ENCODE results near the gene E2F1.

E2F1 gene

DNA sequence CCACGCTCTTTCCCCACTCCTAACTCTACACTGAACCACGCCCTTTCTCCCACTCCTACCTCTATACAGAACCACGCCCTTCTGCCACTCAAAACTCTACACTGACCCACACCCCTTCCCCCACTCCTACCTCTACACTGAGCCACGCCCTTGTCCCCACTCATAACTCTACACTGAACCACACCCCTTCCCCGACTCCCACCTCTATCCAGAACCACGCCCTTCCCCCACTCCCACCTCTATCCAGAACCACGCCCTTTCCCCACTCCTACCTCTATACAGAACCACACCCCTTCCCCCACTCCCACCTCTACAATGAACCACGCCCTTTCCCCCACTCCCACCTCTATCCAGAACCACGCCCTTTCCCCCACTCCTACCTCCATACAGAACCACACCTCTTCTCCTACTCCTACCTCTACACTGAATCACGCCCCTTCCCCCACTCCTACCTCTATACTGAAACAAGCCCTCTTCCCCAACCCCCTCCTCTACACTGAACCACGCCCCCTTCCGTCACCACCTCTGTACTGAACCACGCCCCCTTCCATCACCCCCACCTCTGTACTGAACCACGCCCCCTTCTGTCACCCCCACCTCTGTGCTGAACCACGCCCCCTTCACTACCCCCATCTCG is 23.8 kb upstream of the E2F1 start:
- ChIA-PET CTCF (no interaction called here), POLR2A (no interaction called here)
- no peak overlapping the region for H3K27ac ChIP-seq (ENCODE audit: insufficient read depth in 1 of 2, low read depth in 1 of 2, low read length in 2 of 2, poor library complexity in 1 of 2, severe bottlenecking in 2 of 2)
- no peaks in the 10 kb centered on the region for H3K27me3 ChIP-seq (replicated peaks in 2 of 5; ENCODE audit: control insufficient read depth in 4 of 5, insufficient read depth in 5 of 5, low read length in 4 of 5)
- no peak for DNase-seq
- H3K4me3 ChIP-seq (ENCODE audit: control insufficient read depth in 1 of 7, extremely low read depth in 1 of 7, insufficient read depth in 4 of 7, low read depth in 2 of 7, low read length in 6 of 7) = no peak overlapping the region
- WGBS (ENCODE audit: insufficient coverage) = over 99% methylated on average over 10 of the region's 16 CpGs
- H3K9me3 ChIP-seq (ENCODE audit: control extremely low read depth in 1 of 5, control insufficient read depth in 4 of 5, insufficient read depth in 2 of 5, low read depth in 1 of 5, low read length in 4 of 5) = no peaks in the 10 kb centered on the region
- H3K4me1 ChIP-seq (ENCODE audit: control extremely low read depth in 1 of 4, control insufficient read depth in 4 of 4, insufficient read depth in 4 of 4, low read length in 3 of 4) = no peaks in the 10 kb centered on the region
- peaks cover 12 to 45% (median 31%) of the 10 kb centered on the region in 4 experiments for H3K36me3 ChIP-seq (ENCODE audit: control insufficient read depth in 4 of 4, insufficient read depth in 4 of 4, low read length in 3 of 4)

DNA sequence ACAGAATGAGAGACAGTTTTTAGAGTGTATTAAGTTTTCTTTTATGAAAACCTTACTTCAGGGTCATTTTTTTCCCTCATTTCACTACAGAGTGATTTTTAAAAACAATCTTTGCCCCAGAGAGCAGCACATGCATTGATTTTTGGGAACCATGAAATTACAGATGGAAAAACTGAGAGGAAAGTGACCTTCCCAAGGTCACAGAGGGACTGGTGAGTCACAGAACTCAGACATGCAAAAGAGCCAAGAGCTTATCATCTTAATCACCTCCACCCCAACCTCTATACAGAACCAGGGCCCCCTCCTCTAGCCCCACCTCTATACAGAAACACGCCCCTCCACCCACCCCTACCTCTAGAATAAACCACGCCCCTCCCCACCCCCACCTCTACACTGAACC is 23.2 kb upstream of the E2F1 start:
- Histone ChIP-seq H3K4me1 (ENCODE audit: control extremely low read depth in 1 of 4, control insufficient read depth in 4 of 4, insufficient read depth in 4 of 4, low read length in 3 of 4) (no peaks in the 10 kb centered on the region), H3K9me3 (ENCODE audit: control extremely low read depth in 1 of 5, control insufficient read depth in 4 of 5, insufficient read depth in 2 of 5, low read depth in 1 of 5, low read length in 4 of 5) (no peaks in the 10 kb centered on the region), H3K36me3 (ENCODE audit: control insufficient read depth in 4 of 4, insufficient read depth in 4 of 4, low read length in 3 of 4) (peaks cover 12 to 41% (median 28%) of the 10 kb centered on the region in 4 experiments), H3K4me3 (ENCODE audit: control insufficient read depth in 1 of 7, extremely low read depth in 1 of 7, insufficient read depth in 4 of 7, low read depth in 2 of 7, low read length in 6 of 7) (no peak overlapping the region), H3K27ac (ENCODE audit: insufficient read depth in 1 of 2, low read depth in 1 of 2, low read length in 2 of 2, poor library complexity in 1 of 2, severe bottlenecking in 2 of 2) (no peak overlapping the region), H3K27me3 (replicated peaks in 2 of 5; ENCODE audit: control insufficient read depth in 4 of 5, insufficient read depth in 5 of 5, low read length in 4 of 5) (no peaks in the 10 kb centered on the region)
- DNase-seq = no peak
- ChIA-PET CTCF (interaction anchor here (0.6 kb wide), 1 partner anchor 654 kb away, joined by 3 read pairs; the partner anchor contains the start of gene ITCH), POLR2A (no interaction called here)
- WGBS (ENCODE audit: insufficient coverage) = 80% methylated on average over 1 of the region's 2 CpGs

GRCh38 chr20:33707668-33708067 is 21.5 kb upstream of the E2F1 start:
- ChIA-PET CTCF (no interaction called here), POLR2A (no interaction called here)
- no peak for DNase-seq
- H3K27me3 ChIP-seq (replicated peaks in 2 of 5; ENCODE audit: control insufficient read depth in 4 of 5, insufficient read depth in 5 of 5, low read length in 4 of 5) = no peaks in the 10 kb centered on the region
- H3K9me3 ChIP-seq (ENCODE audit: control extremely low read depth in 1 of 5, control insufficient read depth in 4 of 5, insufficient read depth in 2 of 5, low read depth in 1 of 5, low read length in 4 of 5) = no peaks in the 10 kb centered on the region
- H3K4me3 ChIP-seq (ENCODE audit: control insufficient read depth in 1 of 7, extremely low read depth in 1 of 7, insufficient read depth in 4 of 7, low read depth in 2 of 7, low read length in 6 of 7) = no peak overlapping the region
- H3K36me3 ChIP-seq (ENCODE audit: control insufficient read depth in 4 of 4, insufficient read depth in 4 of 4, low read length in 3 of 4) = peaks cover 5 to 31% (median 22%) of the 10 kb centered on the region in 4 experiments
- H3K27ac ChIP-seq (ENCODE audit: insufficient read depth in 1 of 2, low read depth in 1 of 2, low read length in 2 of 2, poor library complexity in 1 of 2, severe bottlenecking in 2 of 2) = no peak overlapping the region
- no peaks in the 10 kb centered on the region for H3K4me1 ChIP-seq (ENCODE audit: control extremely low read depth in 1 of 4, control insufficient read depth in 4 of 4, insufficient read depth in 4 of 4, low read length in 3 of 4)
- 100% methylated on average over 5 of the region's 11 CpGs for WGBS (ENCODE audit: insufficient coverage)

DNA sequence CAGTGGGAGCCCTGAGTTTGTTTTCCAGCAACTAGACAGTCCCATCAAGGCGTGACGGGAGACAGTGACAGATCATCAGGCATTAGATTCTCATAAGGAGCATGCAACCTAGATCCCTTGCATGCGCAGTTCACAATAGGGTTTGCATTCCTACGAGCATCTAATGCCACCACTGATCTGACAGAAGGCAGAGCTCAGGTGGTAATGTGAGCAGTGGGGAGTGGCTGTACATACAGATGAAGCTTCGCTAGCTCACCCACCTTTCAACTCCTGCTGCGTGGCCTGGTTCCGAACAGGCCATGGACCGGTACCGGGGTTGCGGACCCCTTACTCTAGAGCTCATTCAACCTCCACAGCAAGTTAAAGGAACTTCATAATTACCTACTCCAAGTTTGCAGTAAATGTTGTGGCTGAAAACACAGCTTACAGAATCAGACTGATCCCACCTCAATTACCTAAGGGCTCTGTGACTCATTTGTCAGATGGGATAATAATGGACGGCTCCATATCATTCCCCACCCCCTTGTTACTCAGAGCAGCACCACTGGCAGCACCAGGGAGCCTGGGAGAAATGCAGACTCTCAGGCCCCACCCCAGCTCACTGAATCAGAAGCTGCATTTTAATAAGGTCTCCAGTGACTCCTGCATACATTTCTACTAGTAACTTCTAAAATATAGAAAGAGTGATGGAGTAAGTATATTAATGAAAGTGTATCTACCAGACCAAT is 18.2 kb upstream of the E2F1 start:
- H3K4me1 ChIP-seq (ENCODE audit: control extremely low read depth in 1 of 4, control insufficient read depth in 4 of 4, insufficient read depth in 4 of 4, low read length in 3 of 4) = no peaks in the 10 kb centered on the region
- ChIA-PET POLR2A (no interaction called here), CTCF (interaction anchor here (1.0 kb wide), 1 partner anchor 29 kb away, joined by 3 read pairs; no protein-coding TSS in a partner anchor)
- H3K9me3 ChIP-seq (ENCODE audit: control extremely low read depth in 1 of 5, control insufficient read depth in 4 of 5, insufficient read depth in 2 of 5, low read depth in 1 of 5, low read length in 4 of 5) = no peaks in the 10 kb centered on the region
- peaks cover 0 to 13% (median 8%) of the 10 kb centered on the region in 4 experiments for H3K36me3 ChIP-seq (ENCODE audit: control insufficient read depth in 4 of 4, insufficient read depth in 4 of 4, low read length in 3 of 4)
- 95% methylated on average over 4 of the region's 11 CpGs for WGBS (ENCODE audit: insufficient coverage)
- no peak for DNase-seq
- no peak overlapping the region for H3K27ac ChIP-seq (ENCODE audit: insufficient read depth in 1 of 2, low read depth in 1 of 2, low read length in 2 of 2, poor library complexity in 1 of 2, severe bottlenecking in 2 of 2)
- H3K4me3 ChIP-seq (ENCODE audit: control insufficient read depth in 1 of 7, extremely low read depth in 1 of 7, insufficient read depth in 4 of 7, low read depth in 2 of 7, low read length in 6 of 7) = no peak overlapping the region
- H3K27me3 ChIP-seq (replicated peaks in 2 of 5; ENCODE audit: control insufficient read depth in 4 of 5, insufficient read depth in 5 of 5, low read length in 4 of 5) = no peaks in the 10 kb centered on the region

- WGBS (ENCODE audit: insufficient coverage) = 96% methylated on average over 3 of the region's 8 CpGs
- DNase-seq = no peak
- ChIA-PET POLR2A (no interaction called here), CTCF (no interaction called here)
- Histone ChIP-seq H3K4me1 (ENCODE audit: control extremely low read depth in 1 of 4, control insufficient read depth in 4 of 4, insufficient read depth in 4 of 4, low read length in 3 of 4) (no peaks in the 10 kb centered on the region), H3K27me3 (replicated peaks in 2 of 5; ENCODE audit: control insufficient read depth in 4 of 5, insufficient read depth in 5 of 5, low read length in 4 of 5) (no peaks in the 10 kb centered on the region), H3K36me3 (ENCODE audit: control insufficient read depth in 4 of 4, insufficient read depth in 4 of 4, low read length in 3 of 4) (peaks cover 0 to 13% (median 8%) of the 10 kb centered on the region in 4 experiments), H3K27ac (ENCODE audit: insufficient read depth in 1 of 2, low read depth in 1 of 2, low read length in 2 of 2, poor library complexity in 1 of 2, severe bottlenecking in 2 of 2) (no peak overlapping the region), H3K9me3 (ENCODE audit: control extremely low read depth in 1 of 5, control insufficient read depth in 4 of 5, insufficient read depth in 2 of 5, low read depth in 1 of 5, low read length in 4 of 5) (no peaks in the 10 kb centered on the region), H3K4me3 (ENCODE audit: control insufficient read depth in 1 of 7, extremely low read depth in 1 of 7, insufficient read depth in 4 of 7, low read depth in 2 of 7, low read length in 6 of 7) (no peak overlapping the region)
These were observed 17.4 kb upstream of the E2F1 start for GRCh38 chr20:33703498-33704137.

- Histone ChIP-seq H3K36me3 (ENCODE audit: control insufficient read depth in 4 of 4, insufficient read depth in 4 of 4, low read length in 3 of 4) (peaks cover 0 to 13% (median 8%) of the 10 kb centered on the region in 4 experiments), H3K27me3 (replicated peaks in 2 of 5; ENCODE audit: control insufficient read depth in 4 of 5, insufficient read depth in 5 of 5, low read length in 4 of 5) (no peaks in the 10 kb centered on the region), H3K27ac (ENCODE audit: insufficient read depth in 1 of 2, low read depth in 1 of 2, low read length in 2 of 2, poor library complexity in 1 of 2, severe bottlenecking in 2 of 2) (no peak overlapping the region), H3K4me1 (ENCODE audit: control extremely low read depth in 1 of 4, control insufficient read depth in 4 of 4, insufficient read depth in 4 of 4, low read length in 3 of 4) (no peaks in the 10 kb centered on the region), H3K4me3 (ENCODE audit: control insufficient read depth in 1 of 7, extremely low read depth in 1 of 7, insufficient read depth in 4 of 7, low read depth in 2 of 7, low read length in 6 of 7) (no peak overlapping the region), H3K9me3 (ENCODE audit: control extremely low read depth in 1 of 5, control insufficient read depth in 4 of 5, insufficient read depth in 2 of 5, low read depth in 1 of 5, low read length in 4 of 5) (no peaks in the 10 kb centered on the region)
- POLR2A ChIA-PET = no interaction called here
- WGBS (ENCODE audit: insufficient coverage) = 88% methylated on average over 5 of the region's 5 CpGs
- peak in 1 of 3 donors; percentile 15 for DNase-seq
- CTCF ChIA-PET = no interaction called here
These were observed 16.7 kb upstream of the E2F1 start for GRCh38 chr20:33702861-33703260.

All from common myeloid progenitor, CD34-positive (primary cell).